Type B pancreatic cell (in vitro differentiated cells): ENCODE measurements around the gene MACROD1. TPM values are rescaled to one million over a fixed set of nuclear protein-coding genes. Genes with fewer than 3 reads are reported as not detected.
A peak's percentile ranks its signal among the peaks of the same experiment; 100 is the strongest.

Source experiments
- DNase-seq: peaks from one replicate; pipeline ENCODE4 v3.0.0; 2021; ENCODE audit warnings: mixed read lengths; ENCODE audit not compliant: unreplicated experiment; ENCODE audit errors: extremely low spot score
- H3K27ac Mint-ChIP-seq: 2 replicates; pipeline ENCODE4 v1.8.0; 2021; ENCODE audit warnings: mild to moderate bottlenecking, mixed read lengths
- H3K27me3 Mint-ChIP-seq: 2 replicates; pipeline ENCODE4 v1.8.0; 2021; ENCODE audit warnings: mixed read lengths
- H3K36me3 Mint-ChIP-seq: 2 replicates; pipeline ENCODE4 v1.8.0; 2021; ENCODE audit warnings: mixed read lengths
- H3K4me1 Mint-ChIP-seq: one replicate; pipeline ENCODE4 v1.8.0; 2021; ENCODE audit warnings: mixed read lengths; ENCODE audit not compliant: unreplicated experiment
- H3K4me3 Mint-ChIP-seq: 2 replicates; pipeline ENCODE4 v1.8.0; 2021; ENCODE audit warnings: mild to moderate bottlenecking, mixed read lengths
- H3K9me3 Mint-ChIP-seq: 2 replicates; pipeline ENCODE4 v1.8.0; 2021; ENCODE audit warnings: mixed read lengths
- total RNA-seq: library from RNA; stranded (reverse); gene quantifications from 2 replicates; pipeline ENCODE4 v1.2.1, GENCODE V29; 2021; ENCODE audit warnings: low replicate concordance
- TF ChIP-seq, protein P1 (sequence below): fragments of 200-600 bp; sonication (generic); conservative IDR thresholded peaks from 2 replicates; pipeline ENCODE4 v1.5.0; 2021; ENCODE audit warnings: antibody characterized with exemption, mild to moderate bottlenecking

Gene MACROD1
- total RNA-seq, 1 donor from 2014 or later, result 21.1 TPM

DNA sequence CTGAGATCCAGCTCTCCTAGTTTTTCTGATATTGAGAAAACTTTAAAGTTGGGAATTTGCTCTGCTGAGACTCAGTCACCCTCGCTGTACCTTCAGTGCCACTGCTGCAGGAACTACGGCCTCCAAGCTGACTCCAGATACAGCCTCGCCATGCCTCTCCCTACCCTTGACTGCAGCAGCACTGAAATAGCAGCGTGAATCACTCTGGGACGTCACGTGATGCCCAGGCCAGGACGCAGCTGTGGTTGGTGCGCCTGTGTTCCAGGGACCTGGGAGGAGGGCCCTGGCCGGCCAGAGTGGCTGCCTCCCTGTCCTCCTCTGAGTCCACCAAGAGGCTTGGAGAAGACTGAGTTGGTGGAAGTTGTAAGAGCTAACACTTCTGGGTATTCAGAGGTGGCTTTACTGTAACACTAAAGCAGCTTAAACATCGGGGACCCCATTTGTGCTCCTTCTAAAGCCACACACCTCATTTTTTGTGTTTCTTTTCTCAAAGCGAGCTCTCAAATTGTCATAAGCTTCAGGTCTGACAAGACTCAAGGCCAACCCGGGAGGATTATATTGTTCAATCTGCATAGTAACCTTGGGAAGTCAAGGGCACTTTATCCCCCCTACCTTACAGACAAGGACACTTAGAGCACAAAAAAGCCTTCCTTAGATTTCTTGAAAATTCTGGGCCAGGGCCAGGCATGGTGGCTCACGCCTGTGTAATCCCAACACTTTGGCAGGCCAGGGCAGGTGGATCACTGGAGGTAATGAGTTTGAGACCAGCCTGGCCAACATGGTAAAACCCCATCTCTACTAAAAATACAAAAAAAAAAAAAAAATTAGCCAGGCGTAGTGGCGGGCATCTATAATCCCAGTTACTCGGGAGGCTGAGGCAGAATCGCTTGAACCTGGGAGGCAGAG is 15.8 kb upstream of the MACROD1 start:
- TF ChIP-seq, protein P1, sequence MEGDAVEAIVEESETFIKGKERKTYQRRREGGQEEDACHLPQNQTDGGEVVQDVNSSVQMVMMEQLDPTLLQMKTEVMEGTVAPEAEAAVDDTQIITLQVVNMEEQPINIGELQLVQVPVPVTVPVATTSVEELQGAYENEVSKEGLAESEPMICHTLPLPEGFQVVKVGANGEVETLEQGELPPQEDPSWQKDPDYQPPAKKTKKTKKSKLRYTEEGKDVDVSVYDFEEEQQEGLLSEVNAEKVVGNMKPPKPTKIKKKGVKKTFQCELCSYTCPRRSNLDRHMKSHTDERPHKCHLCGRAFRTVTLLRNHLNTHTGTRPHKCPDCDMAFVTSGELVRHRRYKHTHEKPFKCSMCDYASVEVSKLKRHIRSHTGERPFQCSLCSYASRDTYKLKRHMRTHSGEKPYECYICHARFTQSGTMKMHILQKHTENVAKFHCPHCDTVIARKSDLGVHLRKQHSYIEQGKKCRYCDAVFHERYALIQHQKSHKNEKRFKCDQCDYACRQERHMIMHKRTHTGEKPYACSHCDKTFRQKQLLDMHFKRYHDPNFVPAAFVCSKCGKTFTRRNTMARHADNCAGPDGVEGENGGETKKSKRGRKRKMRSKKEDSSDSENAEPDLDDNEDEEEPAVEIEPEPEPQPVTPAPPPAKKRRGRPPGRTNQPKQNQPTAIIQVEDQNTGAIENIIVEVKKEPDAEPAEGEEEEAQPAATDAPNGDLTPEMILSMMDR, result no peak
- peaks cover 9% of the 10 kb centered on the region for H3K36me3 Mint-ChIP-seq
- peak; percentile 79 for DNase-seq
- no peaks in the 10 kb centered on the region for H3K27me3 Mint-ChIP-seq
- H3K27ac Mint-ChIP-seq, result peak overlapping the region; percentile 86
- H3K4me3 Mint-ChIP-seq, result peak overlapping the region; percentile 72
- no peaks in the 10 kb centered on the region for H3K9me3 Mint-ChIP-seq
- H3K4me1 Mint-ChIP-seq, result peaks cover 22% of the 10 kb centered on the region

DNA sequence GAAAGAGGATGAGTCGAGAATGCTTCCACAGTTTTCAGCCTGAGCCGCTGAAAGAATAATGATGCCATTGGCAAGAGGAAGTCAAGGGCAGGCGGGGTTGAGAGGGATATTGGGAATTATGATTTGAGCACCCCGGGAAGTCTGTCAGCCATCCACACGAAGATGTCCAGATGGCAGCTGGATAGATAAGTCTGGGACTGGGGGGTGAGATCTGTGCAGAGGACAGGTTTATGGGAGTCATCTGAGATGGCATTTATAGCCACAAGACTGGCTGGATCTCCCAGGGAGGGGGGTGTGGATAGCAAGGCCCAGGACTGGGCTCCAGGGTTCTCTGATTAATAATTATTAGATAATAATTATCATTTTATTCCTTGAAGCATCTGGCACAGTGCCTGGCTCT is 15.0 kb upstream of the MACROD1 start:
- H3K27ac Mint-ChIP-seq, result no peak overlapping the region
- H3K36me3 Mint-ChIP-seq, result peaks cover 6% of the 10 kb centered on the region
- H3K4me3 Mint-ChIP-seq, result peak overlapping the region; percentile 5
- peaks cover 22% of the 10 kb centered on the region for H3K4me1 Mint-ChIP-seq
- TF ChIP-seq, protein P1, result no peak
- no peak for DNase-seq
- no peaks in the 10 kb centered on the region for H3K27me3 Mint-ChIP-seq
- no peaks in the 10 kb centered on the region for H3K9me3 Mint-ChIP-seq

DNA sequence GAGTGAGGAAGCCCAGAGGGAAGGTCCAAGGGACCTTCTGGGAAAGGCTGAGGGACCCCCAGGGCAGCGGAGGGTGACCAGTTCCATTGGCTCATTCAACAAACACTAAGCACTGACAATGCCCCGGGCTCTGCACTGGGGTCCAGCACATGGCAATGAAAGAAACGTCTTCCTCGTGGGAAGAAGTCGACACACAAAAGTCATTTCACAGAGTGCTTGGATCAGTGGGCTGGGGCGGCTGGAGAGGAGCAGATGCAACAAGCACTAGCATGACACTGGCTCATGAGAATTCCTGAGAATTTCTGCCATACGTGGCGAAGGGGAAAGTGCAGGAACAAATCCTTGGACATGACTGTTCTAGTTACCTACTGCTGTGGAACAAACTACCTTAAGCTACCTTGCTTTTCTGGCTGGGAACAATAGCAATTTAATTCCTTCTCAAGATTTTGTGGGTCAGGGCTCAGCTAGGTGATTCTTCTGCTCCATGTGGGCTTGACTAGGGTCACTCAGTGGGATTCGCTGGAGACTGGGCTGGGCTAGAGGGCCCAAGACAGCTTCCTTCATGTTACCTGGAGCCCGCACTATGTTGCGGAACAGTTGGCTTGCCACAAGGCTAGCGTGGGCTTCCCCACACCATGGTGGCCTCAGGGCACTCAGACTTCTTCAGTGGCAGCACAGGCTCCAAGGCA is 13.2 kb upstream of the MACROD1 start:
- no peak overlapping the region for H3K27ac Mint-ChIP-seq
- DNase-seq, result no peak
- no peaks in the 10 kb centered on the region for H3K9me3 Mint-ChIP-seq
- H3K4me1 Mint-ChIP-seq, result peaks cover 22% of the 10 kb centered on the region
- TF ChIP-seq, protein P1, result no peak
- peaks cover 8% of the 10 kb centered on the region for H3K36me3 Mint-ChIP-seq
- no peaks in the 10 kb centered on the region for H3K27me3 Mint-ChIP-seq
- no peak overlapping the region for H3K4me3 Mint-ChIP-seq

DNA sequence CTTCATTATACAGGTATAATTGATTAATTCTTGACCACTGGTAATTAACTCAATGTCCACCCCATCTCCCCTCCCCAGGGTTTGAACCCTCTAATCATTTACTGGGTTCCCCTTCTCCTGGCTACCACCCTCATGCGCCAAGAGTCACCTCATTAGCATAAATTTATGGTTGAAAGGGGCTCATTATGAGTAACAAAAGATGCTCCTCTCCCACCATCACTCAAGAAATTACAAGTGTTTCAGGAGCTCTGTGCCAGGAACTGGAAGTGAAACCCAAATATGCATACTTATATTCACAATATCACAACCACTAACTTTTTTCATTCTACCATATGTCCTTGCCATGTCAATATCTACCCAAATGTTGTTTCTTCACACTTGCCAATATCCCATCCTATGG is 12.3 kb upstream of the MACROD1 start:
- TF ChIP-seq, protein P1, result no peak
- DNase-seq, result no peak
- no peaks in the 10 kb centered on the region for H3K9me3 Mint-ChIP-seq
- no peak overlapping the region for H3K27ac Mint-ChIP-seq
- no peaks in the 10 kb centered on the region for H3K27me3 Mint-ChIP-seq
- H3K36me3 Mint-ChIP-seq, result peaks cover 14% of the 10 kb centered on the region
- H3K4me3 Mint-ChIP-seq, result no peak overlapping the region
- H3K4me1 Mint-ChIP-seq, result peaks cover 18% of the 10 kb centered on the region

DNA sequence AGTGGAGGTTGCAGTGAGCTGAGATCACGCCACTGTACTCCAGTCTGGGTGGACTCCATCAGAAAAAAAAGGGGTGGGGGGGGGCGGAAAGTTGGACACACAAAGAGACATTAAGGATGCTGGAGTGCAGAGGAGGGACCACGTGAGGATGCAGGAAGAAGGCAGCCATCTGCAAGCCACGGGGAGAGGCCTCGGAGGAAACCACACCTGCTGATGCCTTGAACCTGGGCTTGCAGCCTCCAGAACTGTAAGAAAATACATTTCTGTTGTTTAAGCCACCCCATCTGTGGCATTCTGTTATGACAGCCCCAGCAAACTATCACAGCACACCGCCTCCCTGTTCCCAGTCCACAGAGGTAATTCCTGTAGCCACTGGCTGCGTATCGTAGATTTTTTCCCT is 10.8 kb upstream of the MACROD1 start:
- DNase-seq, result no peak
- Mint-ChIP-seq H3K27me3 (no peaks in the 10 kb centered on the region), H3K4me3 (no peak overlapping the region), H3K36me3 (peaks cover 14% of the 10 kb centered on the region), H3K9me3 (no peaks in the 10 kb centered on the region), H3K27ac (no peak overlapping the region), H3K4me1 (peaks cover 11% of the 10 kb centered on the region)
- TF ChIP-seq, protein P1, result no peak
